Suppressor macrophage (primary cell): ENCODE results near the gene PIEZO1.
A peak's percentile ranks its signal among the peaks of the same experiment; 100 is the strongest.
"Not testable (repeated sequence)": the region's sequence is repeated elsewhere in the genome, so short reads cannot be mapped to it uniquely, and the experiment has no call there.

Experiments used
- DNase-seq, 4 experiments: peaks; one replicate each; pipeline ENCODE4 v3.0.0-alpha.2; 2020 to 2022
- total RNA-seq, 17 experiments: gene quantifications; one replicate each; lab custom pipeline; 2026; ENCODE audit warnings: mixed read lengths in 6 of 17, inconsistent platforms in 3 of 17; lab: John Stamatoyannopoulos, UW

The PIEZO1 gene
- 195 to 427 (median 292) reads per million in 17 experiments for total RNA-seq

GRCh38 chr16:88785106-88785924 lies at the start of gene PIEZO1:
Gene PIEZO1 (minus strand): TSS chr16:88785220. CDS start chr16:88784964, 256 bp downstream.
- peak; percentile 76 to 94 (median 85) for DNase-seq

GRCh38 chr16:88834670-88835069 lies 49.6 kb upstream of the PIEZO1 start:
- DNase-seq: no peak

GRCh38 chr16:88833086-88833485 lies 48.1 kb upstream of the PIEZO1 start:
- DNase-seq: no peak

- DNase-seq: no peak
Measured at GRCh38 chr16:88831838-88832237, 46.8 kb upstream of the PIEZO1 start.

- DNase-seq: no peak
Measured at GRCh38 chr16:88830783-88831182, 45.8 kb upstream of the PIEZO1 start.

- DNase-seq: no peak
Measured at GRCh38 chr16:88830258-88830657, 45.2 kb upstream of the PIEZO1 start.

GRCh38 chr16:88828711-88829110 lies 43.7 kb upstream of the PIEZO1 start:
- no peak for DNase-seq

GRCh38 chr16:88827727-88828126 lies 42.7 kb upstream of the PIEZO1 start:
- DNase-seq: no peak

GRCh38 chr16:88826070-88826840 lies 41.2 kb upstream of the PIEZO1 start:
- no peak for DNase-seq

GRCh38 chr16:88825146-88825545 lies 40.1 kb upstream of the PIEZO1 start:
- no peak for DNase-seq

GRCh38 chr16:88824256-88825077 lies 39.4 kb upstream of the PIEZO1 start:
- peak in 1 of 4 experiments; percentile 1 for DNase-seq

GRCh38 chr16:88823646-88824045 lies 38.6 kb upstream of the PIEZO1 start:
- not testable (repeated sequence) for DNase-seq

GRCh38 chr16:88822281-88823040 lies 37.4 kb upstream of the PIEZO1 start:
- DNase-seq: no peak

GRCh38 chr16:88821168-88821850 lies 36.3 kb upstream of the PIEZO1 start:
- no peak for DNase-seq

GRCh38 chr16:88820385-88821025 lies 35.5 kb upstream of the PIEZO1 start:
- DNase-seq: peak in 1 of 4 experiments; percentile 14

- DNase-seq: no peak
Measured at GRCh38 chr16:88819126-88819525, 34.1 kb upstream of the PIEZO1 start.

- no peak for DNase-seq
Measured at GRCh38 chr16:88818575-88818874, 33.5 kb upstream of the PIEZO1 start.

GRCh38 chr16:88817785-88818574 lies 33.0 kb upstream of the PIEZO1 start:
- DNase-seq: peak in 1 of 4 experiments; percentile 6

- no peak for DNase-seq
Measured at GRCh38 chr16:88816736-88817535, 31.9 kb upstream of the PIEZO1 start.
